OCI-LY3 (cell line): Measurements from ENCODE around the gene PXDN.

Experiments used
- H2AFZ ChIP-seq: fragments of 200-600, 300-600 bp; shearing (Covaris generic); 2 replicates; pipeline ENCODE4 v1.6.0; 2014; ENCODE audit warnings: antibody characterized with exemption, low read depth, low read length
- H3K27ac ChIP-seq: fragments of 200-600, 300-600 bp; sonication (generic); 2 replicates; pipeline ENCODE4 v1.5.1; 2014; ENCODE audit warnings: mild to moderate bottlenecking, low read length, moderate library complexity, mixed read lengths
- H3K27me3 ChIP-seq: fragments of 200-600, 300-600 bp; sonication (generic); 2 replicates; pipeline ENCODE4 v1.6.1; 2014; ENCODE audit warnings: low read depth, low read length, mixed read lengths
- H3K36me3 ChIP-seq: fragments of 200-600, 300-600 bp; sonication (generic); replicated peaks from 2 replicates; pipeline ENCODE3; 2014; ENCODE audit warnings: low read depth, low read length, mixed read lengths
- H3K4me1 ChIP-seq: fragments of 300-600, 200-600 bp; sonication (generic); 2 replicates; pipeline ENCODE4 v1.6.1; 2014; ENCODE audit warnings: low read length, mixed read lengths
- H3K4me2 ChIP-seq: fragments of 200-600, 300-600 bp; sonication (generic); 2 replicates; pipeline ENCODE4 v1.6.1; 2014; ENCODE audit warnings: low read length, mixed read lengths
- H3K4me3 ChIP-seq: fragments of 300-600, 200-600 bp; sonication (generic); 2 replicates; pipeline ENCODE4 v1.5.1; 2014; ENCODE audit warnings: antibody characterized with exemption, mild to moderate bottlenecking, low read length, moderate library complexity
- H3K79me2 ChIP-seq: fragments of 300-600, 200-600 bp; shearing (Covaris generic); 2 replicates; pipeline ENCODE4 v1.6.1; 2014; ENCODE audit warnings: mild to moderate bottlenecking, low read length, mixed read lengths
- H3K9ac ChIP-seq: fragments of 300-600, 200-600 bp; shearing (Covaris generic); 2 replicates; pipeline ENCODE4 v1.6.0; 2014; ENCODE audit warnings: mild to moderate bottlenecking, low read length, moderate library complexity
- H3K9me3 ChIP-seq: fragments of 200-600, 300-600 bp; shearing (Covaris generic); 2 replicates; pipeline ENCODE4 v1.6.1; 2014; ENCODE audit warnings: low read length, mixed read lengths; ENCODE audit not compliant: insufficient read depth
- H4K20me1 ChIP-seq: fragments of 200-600, 300-600 bp; sonication (generic); 2 replicates; pipeline ENCODE4 v1.6.1; 2016; ENCODE audit warnings: low read length, mixed read lengths; ENCODE audit not compliant: insufficient read depth
- EZH2phosphoT487 ChIP-seq: fragments of 200-600 bp; shearing (Covaris generic); IDR thresholded peaks from 2 replicates; pipeline ENCODE4 v1.6.1; 2018; ENCODE audit warnings: antibody characterized with exemption, mixed run types, low read depth
- TF ChIP-seq, protein P1 (sequence below): fragments of 200-600, 300-600 bp; sonication (generic); IDR thresholded peaks from 2 replicates; pipeline ENCODE4 v1.5.1; 2014; ENCODE audit warnings: antibody characterized with exemption, low read length, low read depth

Gene PXDN

DNA sequence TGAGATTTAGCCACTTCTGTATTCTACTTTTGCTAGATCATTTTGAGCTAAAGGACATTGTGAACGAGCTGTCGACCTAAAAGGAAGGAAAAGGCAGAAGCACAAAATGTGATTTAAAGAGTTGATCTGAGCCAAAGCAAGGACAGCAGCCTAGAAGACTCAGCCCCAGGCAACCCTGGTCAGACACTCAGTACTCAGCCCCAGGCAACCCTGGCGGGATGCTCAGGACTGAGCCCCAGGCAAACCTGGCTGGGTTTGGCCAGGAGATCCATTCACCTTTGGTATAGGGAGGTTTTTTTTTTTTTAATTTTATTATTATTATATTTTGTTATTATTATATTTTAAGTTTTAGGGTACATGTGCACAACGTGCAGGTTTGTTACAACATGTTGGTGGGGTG lies 34.3 kb upstream of the PXDN start:
- Histone ChIP-seq H4K20me1 (no peaks in the 10 kb centered on the region), H3K27me3 (peaks cover 14% of the 10 kb centered on the region), H3K9me3 (no peaks in the 10 kb centered on the region), H3K9ac (no peak overlapping the region), H3K36me3 (no peaks in the 10 kb centered on the region), H3K4me3 (no peak overlapping the region), H2AFZ (no peak overlapping the region), H3K79me2 (no peaks in the 10 kb centered on the region), H3K4me1 (no peaks in the 10 kb centered on the region; the same call in 1 of the 2 replicates), H3K27ac (no peak overlapping the region), H3K4me2 (no peak overlapping the region)
- TF ChIP-seq EZH2phosphoT487 = no peak
- TF ChIP-seq, protein P1, sequence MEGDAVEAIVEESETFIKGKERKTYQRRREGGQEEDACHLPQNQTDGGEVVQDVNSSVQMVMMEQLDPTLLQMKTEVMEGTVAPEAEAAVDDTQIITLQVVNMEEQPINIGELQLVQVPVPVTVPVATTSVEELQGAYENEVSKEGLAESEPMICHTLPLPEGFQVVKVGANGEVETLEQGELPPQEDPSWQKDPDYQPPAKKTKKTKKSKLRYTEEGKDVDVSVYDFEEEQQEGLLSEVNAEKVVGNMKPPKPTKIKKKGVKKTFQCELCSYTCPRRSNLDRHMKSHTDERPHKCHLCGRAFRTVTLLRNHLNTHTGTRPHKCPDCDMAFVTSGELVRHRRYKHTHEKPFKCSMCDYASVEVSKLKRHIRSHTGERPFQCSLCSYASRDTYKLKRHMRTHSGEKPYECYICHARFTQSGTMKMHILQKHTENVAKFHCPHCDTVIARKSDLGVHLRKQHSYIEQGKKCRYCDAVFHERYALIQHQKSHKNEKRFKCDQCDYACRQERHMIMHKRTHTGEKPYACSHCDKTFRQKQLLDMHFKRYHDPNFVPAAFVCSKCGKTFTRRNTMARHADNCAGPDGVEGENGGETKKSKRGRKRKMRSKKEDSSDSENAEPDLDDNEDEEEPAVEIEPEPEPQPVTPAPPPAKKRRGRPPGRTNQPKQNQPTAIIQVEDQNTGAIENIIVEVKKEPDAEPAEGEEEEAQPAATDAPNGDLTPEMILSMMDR = no peak

DNA sequence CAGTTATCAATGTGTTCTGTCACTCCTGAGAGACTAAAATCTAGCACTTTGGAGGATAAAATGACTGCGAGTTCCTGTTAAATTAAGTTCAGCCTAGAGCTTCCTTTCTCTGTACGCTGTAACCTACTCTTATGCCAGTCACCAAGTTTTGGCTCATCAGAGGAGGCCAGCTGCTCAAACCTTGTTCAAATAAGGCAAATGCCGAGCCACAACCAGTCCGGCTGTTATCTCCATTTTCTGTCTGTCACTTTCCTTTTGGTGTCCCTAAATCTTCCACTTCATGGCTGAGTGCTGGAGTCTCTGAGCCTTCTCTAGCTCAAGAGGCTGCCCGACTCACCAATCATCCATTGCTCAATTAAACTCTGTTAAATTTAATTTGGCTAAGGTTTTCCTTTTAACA lies 33.5 kb upstream of the PXDN start:
- Histone ChIP-seq H3K4me1 (no peaks in the 10 kb centered on the region; the same call in 1 of the 2 replicates), H3K27ac (no peak overlapping the region), H3K4me3 (no peak overlapping the region), H3K4me2 (no peak overlapping the region), H4K20me1 (no peaks in the 10 kb centered on the region), H2AFZ (no peak overlapping the region), H3K36me3 (no peaks in the 10 kb centered on the region), H3K79me2 (no peaks in the 10 kb centered on the region), H3K9ac (no peak overlapping the region), H3K27me3 (peaks cover 14% of the 10 kb centered on the region), H3K9me3 (no peaks in the 10 kb centered on the region)
- TF ChIP-seq, protein P1 = no peak
- TF ChIP-seq EZH2phosphoT487 = no peak

DNA sequence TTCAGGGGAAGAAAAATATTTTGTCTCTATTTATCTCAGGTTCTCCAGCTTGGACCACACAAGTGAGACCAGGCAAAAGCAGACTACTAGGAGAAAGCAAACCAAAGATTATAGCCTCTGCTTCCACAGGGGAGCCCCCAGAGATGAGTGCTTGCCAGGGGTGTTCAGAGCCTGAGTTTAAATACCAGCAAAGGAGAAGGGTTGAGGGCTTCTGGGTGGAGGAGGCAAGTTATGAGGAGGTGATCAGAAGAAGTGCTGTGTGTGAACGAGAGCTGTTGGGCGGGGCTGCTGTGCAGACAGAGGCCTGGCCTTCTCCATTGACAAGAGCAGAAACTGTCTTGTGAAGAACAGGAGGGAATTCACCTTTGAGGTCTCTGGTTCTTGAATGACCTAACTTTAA lies 32.8 kb upstream of the PXDN start:
- no peak overlapping the region for H2AFZ ChIP-seq
- no peak overlapping the region for H3K9ac ChIP-seq
- no peak overlapping the region for H3K4me2 ChIP-seq
- no peaks in the 10 kb centered on the region for H3K79me2 ChIP-seq
- no peaks in the 10 kb centered on the region; the same call in 1 of the 2 replicates for H3K4me1 ChIP-seq
- H4K20me1 ChIP-seq = no peaks in the 10 kb centered on the region
- H3K36me3 ChIP-seq = no peaks in the 10 kb centered on the region
- no peak overlapping the region for H3K27ac ChIP-seq
- no peak overlapping the region for H3K4me3 ChIP-seq
- H3K9me3 ChIP-seq = no peaks in the 10 kb centered on the region
- peaks cover 14% of the 10 kb centered on the region for H3K27me3 ChIP-seq
- no peak for TF ChIP-seq EZH2phosphoT487
- TF ChIP-seq, protein P1 = no peak

DNA sequence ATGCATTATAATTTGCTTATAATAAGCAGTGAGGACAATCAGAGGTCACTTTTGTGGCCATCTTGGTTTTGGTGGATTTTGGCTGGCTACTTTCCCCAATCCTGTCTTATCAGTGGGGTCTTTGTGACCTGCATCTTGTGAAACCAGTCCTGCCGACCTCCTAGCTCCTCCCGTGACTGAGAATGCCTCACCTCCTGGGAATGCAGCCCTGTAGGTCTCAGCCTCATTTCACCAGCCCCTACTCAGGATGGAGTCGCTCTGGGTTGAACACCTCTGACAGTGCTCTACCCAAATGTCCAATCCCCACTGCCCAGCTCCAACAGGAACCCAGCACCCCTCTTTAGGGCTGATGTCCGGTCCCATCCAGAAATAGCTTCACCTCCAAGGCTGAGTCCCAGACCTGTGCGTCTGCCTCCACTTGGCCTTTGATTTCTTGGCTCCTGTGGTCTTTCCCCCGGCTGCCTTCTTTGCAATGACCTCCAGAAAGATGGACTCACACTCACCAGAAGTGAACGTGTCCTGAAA lies 31.3 kb upstream of the PXDN start:
- Histone ChIP-seq H3K9ac (no peak overlapping the region), H3K36me3 (no peaks in the 10 kb centered on the region), H3K9me3 (no peaks in the 10 kb centered on the region), H3K27me3 (peaks cover 14% of the 10 kb centered on the region), H3K4me1 (no peaks in the 10 kb centered on the region; the same call in 1 of the 2 replicates), H3K27ac (no peak overlapping the region), H4K20me1 (no peaks in the 10 kb centered on the region), H3K4me3 (no peak overlapping the region), H3K4me2 (no peak overlapping the region), H3K79me2 (no peaks in the 10 kb centered on the region), H2AFZ (no peak overlapping the region)
- TF ChIP-seq, protein P1 = no peak
- no peak for TF ChIP-seq EZH2phosphoT487
